GM12878 (cell line): Measurements from ENCODE around the gene NR3C1.

Experiments used
- CBX5 ChIP-seq: sonication (generic); IDR thresholded peaks from 2 replicates; pipeline ENCODE4 v1.6.1; 2016; ENCODE audit warnings: low read depth, moderate library complexity, mild to moderate bottlenecking, inconsistent platforms
- CEBPB ChIP-seq, 2 experiments: fragments of 150-350 bp in 1 of 2; IDR thresholded peaks; 2 replicates each; pipeline ENCODE4 v1.6.1; 2012 to 2014; ENCODE audit warnings: low read depth in 2 of 2, low read length in 2 of 2, borderline replicate concordance in 1 of 2, inconsistent platforms in 1 of 2
- CHD4 ChIP-seq: fragments of 200-600 bp; sonication (generic); IDR thresholded peaks from 2 replicates; pipeline ENCODE4 v1.6.1; 2016; ENCODE audit warnings: mild to moderate bottlenecking
- JUNB ChIP-seq: IDR thresholded peaks from 2 replicates; pipeline ENCODE4 v1.6.1; 2016; ENCODE audit warnings: antibody characterized with exemption, mild to moderate bottlenecking
- POLR2AphosphoS5 ChIP-seq: IDR thresholded peaks from 2 replicates; pipeline ENCODE4 v1.6.1; 2011; ENCODE audit warnings: mild to moderate bottlenecking, low read length, inconsistent platforms
- RCOR1 ChIP-seq: conservative IDR thresholded peaks from 2 replicates; pipeline ENCODE4 v1.6.1; 2012; ENCODE audit warnings: low read depth, low read length, improper control_type of control experiment
- REST ChIP-seq: IDR thresholded peaks from 2 replicates; pipeline ENCODE4 v1.6.1; 2012; ENCODE audit warnings: mild to moderate bottlenecking, low read depth, low read length
- SMC3 ChIP-seq: IDR thresholded peaks from 2 replicates; pipeline ENCODE4 v1.6.1; 2011; ENCODE audit warnings: low read length, improper control_type of control experiment, borderline replicate concordance
- SREBF2 ChIP-seq: IDR thresholded peaks from 2 replicates; pipeline ENCODE4 v1.6.1; 2012; ENCODE audit warnings: mild to moderate bottlenecking, low read length
- YY1 ChIP-seq: IDR thresholded peaks from 2 replicates; pipeline ENCODE4 v1.6.1; 2011; ENCODE audit warnings: low read depth, mild to moderate bottlenecking, low read length
- ZNF24 ChIP-seq: fragments of 450-650 bp; IDR thresholded peaks from 2 replicates; pipeline ENCODE4 v1.6.1; 2017; ENCODE audit warnings: antibody characterized with exemption, mild to moderate bottlenecking
- TF ChIP-seq, protein P1 (sequence below), 3 experiments: IDR thresholded peaks in 2 of 3; conservative IDR thresholded peaks in 1 of 3; 2 replicates each; pipeline ENCODE4 v1.5.1; 2011; ENCODE audit warnings: low read depth in 3 of 3, low read length in 3 of 3, mild to moderate bottlenecking in 3 of 3, control low read depth in 2 of 3, moderate library complexity in 2 of 3, inconsistent platforms in 1 of 3, mixed read lengths in 1 of 3; ENCODE audit not compliant: control insufficient read depth in 2 of 3, insufficient read depth in 1 of 3; ENCODE audit errors: extremely low read depth in 1 of 3
- TF ChIP-seq, protein P2 (sequence below): IDR thresholded peaks from 2 replicates; pipeline ENCODE4 v1.6.1; 2012; ENCODE audit warnings: low read depth, low read length, improper control_type of control experiment
- TF ChIP-seq, protein P3 (sequence below): fragments of 450-650 bp; conservative IDR thresholded peaks from 2 replicates; pipeline ENCODE4 v1.6.1; 2017; ENCODE audit warnings: mild to moderate bottlenecking, moderate library complexity

- TF ChIP-seq POLR2AphosphoS5 = no peak
- no peak for TF ChIP-seq CHD4
- TF ChIP-seq, protein P1, sequence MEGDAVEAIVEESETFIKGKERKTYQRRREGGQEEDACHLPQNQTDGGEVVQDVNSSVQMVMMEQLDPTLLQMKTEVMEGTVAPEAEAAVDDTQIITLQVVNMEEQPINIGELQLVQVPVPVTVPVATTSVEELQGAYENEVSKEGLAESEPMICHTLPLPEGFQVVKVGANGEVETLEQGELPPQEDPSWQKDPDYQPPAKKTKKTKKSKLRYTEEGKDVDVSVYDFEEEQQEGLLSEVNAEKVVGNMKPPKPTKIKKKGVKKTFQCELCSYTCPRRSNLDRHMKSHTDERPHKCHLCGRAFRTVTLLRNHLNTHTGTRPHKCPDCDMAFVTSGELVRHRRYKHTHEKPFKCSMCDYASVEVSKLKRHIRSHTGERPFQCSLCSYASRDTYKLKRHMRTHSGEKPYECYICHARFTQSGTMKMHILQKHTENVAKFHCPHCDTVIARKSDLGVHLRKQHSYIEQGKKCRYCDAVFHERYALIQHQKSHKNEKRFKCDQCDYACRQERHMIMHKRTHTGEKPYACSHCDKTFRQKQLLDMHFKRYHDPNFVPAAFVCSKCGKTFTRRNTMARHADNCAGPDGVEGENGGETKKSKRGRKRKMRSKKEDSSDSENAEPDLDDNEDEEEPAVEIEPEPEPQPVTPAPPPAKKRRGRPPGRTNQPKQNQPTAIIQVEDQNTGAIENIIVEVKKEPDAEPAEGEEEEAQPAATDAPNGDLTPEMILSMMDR (IDR thresholded peaks at IDR 0.05 in 2 of 3, conservative IDR thresholded peaks at IDR 0.05 in 1 of 3; ENCODE audit: control insufficient read depth in 2 of 3, extremely low read depth in 1 of 3, insufficient read depth in 1 of 3, low read depth in 3 of 3, low read length in 3 of 3) = no peak
- TF ChIP-seq, protein P2, sequence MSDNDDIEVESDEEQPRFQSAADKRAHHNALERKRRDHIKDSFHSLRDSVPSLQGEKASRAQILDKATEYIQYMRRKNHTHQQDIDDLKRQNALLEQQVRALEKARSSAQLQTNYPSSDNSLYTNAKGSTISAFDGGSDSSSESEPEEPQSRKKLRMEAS = no peak
- no peak for TF ChIP-seq ZNF24
- no peak for TF ChIP-seq RCOR1
- TF ChIP-seq, protein P3, sequence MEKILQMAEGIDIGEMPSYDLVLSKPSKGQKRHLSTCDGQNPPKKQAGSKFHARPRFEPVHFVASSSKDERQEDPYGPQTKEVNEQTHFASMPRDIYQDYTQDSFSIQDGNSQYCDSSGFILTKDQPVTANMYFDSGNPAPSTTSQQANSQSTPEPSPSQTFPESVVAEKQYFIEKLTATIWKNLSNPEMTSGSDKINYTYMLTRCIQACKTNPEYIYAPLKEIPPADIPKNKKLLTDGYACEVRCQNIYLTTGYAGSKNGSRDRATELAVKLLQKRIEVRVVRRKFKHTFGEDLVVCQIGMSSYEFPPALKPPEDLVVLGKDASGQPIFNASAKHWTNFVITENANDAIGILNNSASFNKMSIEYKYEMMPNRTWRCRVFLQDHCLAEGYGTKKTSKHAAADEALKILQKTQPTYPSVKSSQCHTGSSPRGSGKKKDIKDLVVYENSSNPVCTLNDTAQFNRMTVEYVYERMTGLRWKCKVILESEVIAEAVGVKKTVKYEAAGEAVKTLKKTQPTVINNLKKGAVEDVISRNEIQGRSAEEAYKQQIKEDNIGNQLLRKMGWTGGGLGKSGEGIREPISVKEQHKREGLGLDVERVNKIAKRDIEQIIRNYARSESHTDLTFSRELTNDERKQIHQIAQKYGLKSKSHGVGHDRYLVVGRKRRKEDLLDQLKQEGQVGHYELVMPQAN = no peak
- no peak for TF ChIP-seq SMC3
- no peak for TF ChIP-seq REST
- no peak for TF ChIP-seq YY1
- no peak for TF ChIP-seq SREBF2
- TF ChIP-seq JUNB = no peak
- no peak for TF ChIP-seq CBX5
- no peak for TF ChIP-seq CEBPB (IDR thresholded peaks at IDR 0.05; ENCODE audit: borderline replicate concordance in 1 of 2, low read depth in 2 of 2, low read length in 2 of 2)
These were observed 153.6 kb downstream of the NR3C1 start for GRCh38 chr5:143249851-143250250.
